DND-41 (cell line): Measurements from ENCODE around the gene HRH1.

Source experiments
- CTCF ChIP-seq: IDR thresholded peaks from 2 replicates; pipeline ENCODE4 v1.5.1; 2012; ENCODE audit warnings: borderline replicate concordance, low read length, moderate library complexity, mild to moderate bottlenecking; ENCODE audit not compliant: poor library complexity, severe bottlenecking; ENCODE audit errors: extremely low read depth
- EZH2 ChIP-seq: IDR thresholded peaks from 3 replicates; pipeline ENCODE4 v1.6.1; 2012; ENCODE audit warnings: borderline replicate concordance, low read depth, mild to moderate bottlenecking, moderate library complexity, low read length, inconsistent platforms; ENCODE audit not compliant: severe bottlenecking

GRCh38 chr3:11236588-11237461 is 82.5 kb downstream of the HRH1 start:
- TF ChIP-seq CTCF (peak; percentile 66), EZH2 (no peak)
